Type B pancreatic cell (in vitro differentiated cells): ENCODE measurements around the gene TACR1. TPM values are rescaled to one million over a fixed set of nuclear protein-coding genes. Genes with fewer than 3 reads are reported as not detected.
A peak's percentile ranks its signal among the peaks of the same experiment; 100 is the strongest.
"Not testable (repeated sequence)": the region's sequence is repeated elsewhere in the genome, so short reads cannot be mapped to it uniquely, and the experiment has no call there.

Experiments used
- DNase-seq: peaks from one replicate; pipeline ENCODE4 v3.0.0; 2021; ENCODE audit warnings: mixed read lengths; ENCODE audit not compliant: unreplicated experiment; ENCODE audit errors: extremely low spot score
- H3K27ac Mint-ChIP-seq: 2 replicates; pipeline ENCODE4 v1.8.0; 2021; ENCODE audit warnings: mild to moderate bottlenecking, mixed read lengths
- H3K27me3 Mint-ChIP-seq: 2 replicates; pipeline ENCODE4 v1.8.0; 2021; ENCODE audit warnings: mixed read lengths
- H3K36me3 Mint-ChIP-seq: 2 replicates; pipeline ENCODE4 v1.8.0; 2021; ENCODE audit warnings: mixed read lengths
- H3K4me1 Mint-ChIP-seq: one replicate; pipeline ENCODE4 v1.8.0; 2021; ENCODE audit warnings: mixed read lengths; ENCODE audit not compliant: unreplicated experiment
- H3K4me3 Mint-ChIP-seq: 2 replicates; pipeline ENCODE4 v1.8.0; 2021; ENCODE audit warnings: mild to moderate bottlenecking, mixed read lengths
- H3K9me3 Mint-ChIP-seq: 2 replicates; pipeline ENCODE4 v1.8.0; 2021; ENCODE audit warnings: mixed read lengths
- CTCF ChIP-seq: fragments of 200-600 bp; sonication (generic); conservative IDR thresholded peaks from 2 replicates; pipeline ENCODE4 v1.5.0; 2021; ENCODE audit warnings: antibody characterized with exemption, mild to moderate bottlenecking
- long read RNA-seq: library from polyadenylated mRNA; unstranded; transcript quantifications from one replicate; pipeline ENCODE4 v2.0.0, GENCODE V29; 2020
- total RNA-seq: library from RNA; stranded (reverse); gene quantifications from 2 replicates; pipeline ENCODE4 v1.2.1, GENCODE V29; 2021; ENCODE audit warnings: low replicate concordance

The TACR1 gene
- total RNA-seq = 0.88 and 1.5 TPM in 2 replicates
- long read RNA-seq = 0 reads

- peak within 1 kb of the TSS; percentile 91 for H3K4me3 Mint-ChIP-seq
- H3K27ac Mint-ChIP-seq = no peak within 1 kb of the TSS
- H3K27me3 Mint-ChIP-seq = peaks cover 90% of the 10 kb centered on the region
- peak; percentile 75 for TF ChIP-seq CTCF
- DNase-seq = peak; percentile 81
- H3K36me3 Mint-ChIP-seq = no peaks in the 10 kb centered on the region
- H3K4me1 Mint-ChIP-seq = peaks cover 6% of the 10 kb centered on the region
- H3K9me3 Mint-ChIP-seq = no peaks in the 10 kb centered on the region
These were observed at the start of gene TACR1 for GRCh38 chr2:75199428-75200011. Gene TACR1, minus strand, starts transcription at chr2:75199520. Its CDS starts 586 bp downstream, at chr2:75198934.

- H3K4me3 Mint-ChIP-seq, H3K27me3 Mint-ChIP-seq, H3K4me1 Mint-ChIP-seq, H3K9me3 Mint-ChIP-seq, H3K27ac Mint-ChIP-seq, DNase-seq, H3K36me3 Mint-ChIP-seq: not testable (repeated sequence)
These were observed 49.3 kb upstream of the TACR1 start for GRCh38 chr2:75248581-75248980.

- Mint-ChIP-seq H3K36me3 (peaks cover 3% of the 10 kb centered on the region), H3K4me1 (no peaks in the 10 kb centered on the region), H3K9me3 (peaks cover 5% of the 10 kb centered on the region), H3K27ac (no peak overlapping the region), H3K27me3 (no peaks in the 10 kb centered on the region), H3K4me3 (no peak overlapping the region)
- no peak for DNase-seq
- TF ChIP-seq CTCF = no peak
These were observed 47.3 kb upstream of the TACR1 start for GRCh38 chr2:75246441-75247167.

- TF ChIP-seq CTCF = no peak
- Mint-ChIP-seq H3K27me3 (no peaks in the 10 kb centered on the region), H3K4me1 (no peaks in the 10 kb centered on the region), H3K9me3 (no peaks in the 10 kb centered on the region), H3K36me3 (no peaks in the 10 kb centered on the region), H3K4me3 (no peak overlapping the region), H3K27ac (no peak overlapping the region)
- DNase-seq = no peak
These were observed 43.9 kb upstream of the TACR1 start for GRCh38 chr2:75243219-75243618.

GRCh38 chr2:75241696-75242095 lies 42.4 kb upstream of the TACR1 start:
- Mint-ChIP-seq H3K4me1 (no peaks in the 10 kb centered on the region), H3K27ac (no peak overlapping the region), H3K36me3 (no peaks in the 10 kb centered on the region), H3K27me3 (no peaks in the 10 kb centered on the region), H3K4me3 (no peak overlapping the region), H3K9me3 (no peaks in the 10 kb centered on the region)
- TF ChIP-seq CTCF = peak; percentile 38
- DNase-seq = no peak

GRCh38 chr2:75238670-75239330 lies 39.5 kb upstream of the TACR1 start:
- Mint-ChIP-seq H3K4me1 (no peaks in the 10 kb centered on the region), H3K4me3 (no peak overlapping the region), H3K27ac (peak overlapping the region; percentile 37), H3K9me3 (no peaks in the 10 kb centered on the region), H3K27me3 (no peaks in the 10 kb centered on the region), H3K36me3 (no peaks in the 10 kb centered on the region)
- no peak for TF ChIP-seq CTCF
- no peak for DNase-seq
